Heart right ventricle (tissue), 16 donors: Measurements from ENCODE around the gene TIMM10B. TPM values are rescaled to one million over a fixed set of nuclear protein-coding genes. Genes with fewer than 3 reads are reported as not detected.
A peak's percentile ranks its signal among the peaks of the same experiment; 100 is the strongest.

Source experiments
- ATAC-seq, 8 donors: fragments of 200-7000 bp; cut with Tn5 transposase; one replicate each; pipeline ENCODE4 v1.9.1; 2020; ENCODE audit warnings: mild to moderate bottlenecking in 8 of 8, moderate library complexity in 8 of 8, moderate number of reproducible peaks in 1 of 8
- DNase-seq, 2 donors: peaks; one replicate each; pipeline ENCODE4 v3.0.0-alpha.2; 2020
- H3K27ac ChIP-seq, 10 donors: fragments of 200-600 bp; sonication (generic) in 2 of 10; one replicate each; pipeline versions ENCODE4 v1.5.0 to v1.8.0; 2020 to 2022; ENCODE audit warnings: mild to moderate bottlenecking in 3 of 10
- H3K27me3 ChIP-seq, 7 donors: fragments of 200-600 bp; one replicate each; pipeline ENCODE4 v1.8.0; 2021 to 2022; ENCODE audit warnings: mild to moderate bottlenecking in 2 of 7
- H3K36me3 ChIP-seq, 9 donors: fragments of 200-600 bp; sonication (generic) in 1 of 9; one replicate each; pipeline versions ENCODE4 v1.5.0 to v1.8.0; 2020 to 2022; ENCODE audit warnings: mild to moderate bottlenecking in 2 of 9
- H3K4me1 ChIP-seq, 9 donors: fragments of 200-600 bp; sonication (generic) in 1 of 9; one replicate each; pipeline versions ENCODE4 v1.5.0 to v1.8.0; 2020 to 2022; ENCODE audit warnings: mild to moderate bottlenecking in 4 of 9
- H3K4me3 ChIP-seq, 10 donors: fragments of 200-600 bp; sonication (generic) in 2 of 10; one replicate each; pipeline versions ENCODE4 v1.5.0 to v1.8.0; 2020 to 2022; ENCODE audit warnings: mild to moderate bottlenecking in 7 of 10, moderate library complexity in 2 of 10
- H3K9me3 ChIP-seq, 11 donors: fragments of 200-600 bp in 10 of 11; sonication (generic) in 2 of 11; one replicate each; pipeline versions ENCODE4 v1.5.0 to v1.8.0; 2013 to 2022; ENCODE audit warnings: mild to moderate bottlenecking in 2 of 11, control low read depth in 1 of 11, moderate library complexity in 1 of 11
- CTCF ChIP-seq, 9 donors: fragments of 200-600 bp; sonication (generic) in 2 of 9; IDR thresholded peaks; one replicate each; pipeline versions ENCODE4 v1.5.0 to v1.8.0; 2021 to 2022; ENCODE audit warnings: antibody characterized with exemption in 9 of 9, mild to moderate bottlenecking in 5 of 9, moderate library complexity in 1 of 9
- WGBS, 2 donors: extraction: QIAGEN DNeasy Blood & Tissue Kit; methylation state at CpG; one replicate each; pipeline ENCODE4 v1.1.7; 2013; ENCODE audit warnings: inconsistent platforms in 1 of 2; 5-methylcytosine and 5-hydroxymethylcytosine counted together
- intact Hi-C, 10 donors: fragments of 100-400 bp; cut with DNase I; formaldehyde crosslinking; loops; one replicate each; pipeline versions ENCODE4 v1.11.1 to v1.14.2; 2022
- polyA plus RNA-seq, 2 donors: library from polyadenylated mRNA; stranded (reverse); fragments of 200-250 nt; gene quantifications; one replicate each; pipeline ENCODE4 v1.2.3, GENCODE V29; 2013
- total RNA-seq, 10 donors: library from RNA; stranded (reverse); fragmentation: NEBNext Ultra II Directional in 3 of 10; extraction: Animal tissue kit (Norgen Biotek cat#: 25700) in 3 of 10; gene quantifications; one replicate each; pipeline versions ENCODE4 v1.2.1 to v1.2.4, GENCODE V29; 2021 to 2023
- donor health status: Arrhythmogenic right ventricular cardiomyopathy.
- donor health status: ischemic (EF 13 %, LVEDD 7.1; RV severe dilation, severe dysfunction).
- donor health status: healthy with polysubstance abuse.
- donor health status: DM: no; HTN: yes; CAD: no.
- donor health status: DM: no; HTN: no; CAD: no.
- donor health status: ischemic (EF 25% LVEDD 6.9; RV normal size, moderate dysfunction).
- donor health status: ischemic (EF 25% LVEDD 5.7; RV mildly dilated, moderate dysfunction).
- donor health status: healthy.
- donor health status: DM: yes; HTN: yes; CAD: no.
- donor health status: Ischemic cardiomyopathy.
- donor health status: ischemic (EF 35%, LVEDD 5.7; RV mildly dilated, moderate dysfunction).
- donor health status: nonischemic (EF 11% LVEDD 7.7; RV severe dilation, severe dysfunction).
- donor health status: DM: yes; HTN: yes; CAD: no.
- donor health status: PGD.
- donor health status: ischemic (EF 29% LVEDD 5.4; RV normal size, mild dysfunction).
- donor health status: nonischemic (EF 23%, LVEDD 6.1; RV moderate dilation, normal function).

Gene TIMM10B
- total and polyA plus RNA-seq, 12 donors: 10.0 to 21.6 (median 16.5) TPM

DNA sequence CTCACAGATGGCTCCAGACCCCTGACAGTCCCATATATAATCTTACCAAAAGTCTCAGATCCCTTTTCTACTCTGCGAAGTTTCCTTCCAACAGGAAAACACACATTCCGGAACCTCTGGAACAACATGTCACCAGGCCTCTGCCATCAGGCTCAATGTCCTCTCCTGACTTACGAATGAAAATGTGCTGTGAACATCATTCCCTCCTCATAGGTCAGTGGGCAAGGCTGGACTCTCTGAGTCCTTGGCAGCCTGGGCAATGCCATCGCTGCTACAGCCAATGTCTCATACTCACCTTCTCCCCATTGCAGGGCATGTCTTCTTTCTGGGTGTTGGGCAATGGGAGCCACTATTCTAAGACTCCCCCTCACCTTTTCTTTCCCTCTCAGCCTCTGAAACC is 38.9 kb upstream of the TIMM10B start:
- H3K4me3 ChIP-seq: no peak overlapping the region
- no peaks in the 10 kb centered on the region for H3K27me3 ChIP-seq
- ATAC-seq (no peak), DNase-seq (no peak)
- TF ChIP-seq CTCF (IDR thresholded peaks at IDR 0.05): no peak
- 90 to 91% methylated on average over 4 of the region's 4 CpGs for WGBS, 2 donors
- peaks cover 0 to 2% (median 0%) of the 10 kb centered on the region in 9 donors for H3K36me3 ChIP-seq
- H3K27ac ChIP-seq: no peak overlapping the region
- intact Hi-C loops: loop anchor here in 8 of 10 donors (2.0 to 5.0 kb wide), 5 partner anchors 60 to 65 kb away; no protein-coding TSS in a partner anchor
- H3K4me1 ChIP-seq: peaks cover 0 to 19% (median 0%) of the 10 kb centered on the region in 9 donors
- no peaks in the 10 kb centered on the region for H3K9me3 ChIP-seq

- Histone ChIP-seq H3K36me3 (peaks cover 0 to 12% (median 0%) of the 10 kb centered on the region in 9 donors), H3K27ac (no peak overlapping the region), H3K27me3 (no peaks in the 10 kb centered on the region), H3K4me1 (peaks cover 0 to 9% (median 0%) of the 10 kb centered on the region in 9 donors), H3K4me3 (no peak overlapping the region), H3K9me3 (no peaks in the 10 kb centered on the region)
- DNase-seq: peak; percentile 40 to 48
- TF ChIP-seq CTCF (IDR thresholded peaks at IDR 0.05): peak; percentile 54 to 87 (median 82)
- 30 to 33% methylated on average over 5 of the region's 5 CpGs for WGBS, 2 donors
- ATAC-seq: peak; percentile 52 to 84 (median 78)
- intact Hi-C loops: loop anchor here in 9 of 10 donors (1.0 to 5.0 kb wide), 7 partner anchors 59 to 65 kb away; no protein-coding TSS in a partner anchor
These were observed 37.9 kb upstream of the TIMM10B start for GRCh38 chr11:6443269-6444003.

DNA sequence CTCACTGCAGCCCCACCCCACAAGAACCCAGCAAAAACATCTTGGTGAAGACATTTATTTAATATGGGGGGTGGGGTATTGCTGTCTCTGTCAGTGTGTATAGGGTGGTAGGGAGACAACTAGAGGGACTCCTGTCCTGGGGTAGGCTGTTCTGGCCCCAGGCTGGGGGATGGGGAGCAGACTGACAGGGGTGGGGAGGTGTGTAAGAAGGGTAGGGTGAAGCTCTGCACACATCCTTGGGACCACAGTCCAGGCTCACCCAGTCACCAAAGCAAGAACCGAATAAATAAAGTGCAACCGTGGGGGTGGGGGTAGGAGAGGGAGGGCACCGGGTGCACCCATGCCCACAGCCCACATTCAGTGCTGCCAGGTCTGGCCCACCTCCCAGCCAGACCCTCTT is 32.7 kb upstream of the TIMM10B start:
- DNase-seq: no peak
- no peak for ATAC-seq
- Histone ChIP-seq H3K4me3 (no peak overlapping the region), H3K9me3 (no peaks in the 10 kb centered on the region), H3K4me1 (no peaks in the 10 kb centered on the region), H3K27me3 (no peaks in the 10 kb centered on the region), H3K36me3 (peaks cover 0 to 63% (median 35%) of the 10 kb centered on the region in 9 donors), H3K27ac (no peak overlapping the region)
- intact Hi-C loops: no loop called here
- WGBS, 2 donors: 93 to 100% methylated on average over 3 of the region's 3 CpGs
- no peak for TF ChIP-seq CTCF (IDR thresholded peaks at IDR 0.05)

- intact Hi-C loops: no loop called here
- 83 to 92% methylated on average over 3 of the region's 3 CpGs for WGBS, 2 donors
- TF ChIP-seq CTCF (IDR thresholded peaks at IDR 0.05): no peak
- Histone ChIP-seq H3K36me3 (peaks cover 3 to 100% (median 62%) of the 10 kb centered on the region in 9 donors), H3K4me1 (no peaks in the 10 kb centered on the region), H3K9me3 (no peaks in the 10 kb centered on the region), H3K27me3 (no peaks in the 10 kb centered on the region), H3K27ac (no peak overlapping the region), H3K4me3 (no peak overlapping the region)
- peak in 1 of 8 donors; percentile 32 for ATAC-seq
- no peak for DNase-seq
These were observed 29.1 kb upstream of the TIMM10B start for GRCh38 chr11:6452219-6452618.
